A673 (cell line): ENCODE data around the gene ZSCAN10. TPM values are rescaled to one million over a fixed set of nuclear protein-coding genes. Genes with fewer than 3 reads are reported as not detected.

Experiments
- BruUV-seq: library from RNA; stranded (reverse); fragments of 400-500 nt; replicated peaks from 2 replicates; lab custom pipeline; 2021; lab: Mats Ljungman, UMichigan
- CTCF ChIA-PET: fragments of 300-600 bp; sonication (Branson Sonifier 250); formaldehyde crosslinking; loops from one replicate; lab custom pipeline; 2022; ENCODE audit warnings: antibody characterized with exemption; lab: Charles Lee
- POLR2A ChIA-PET: fragments of 300-600 bp; sonication (Branson Sonifier 250); formaldehyde crosslinking; loops from one replicate; lab custom pipeline; 2022; ENCODE audit warnings: antibody characterized with exemption; ENCODE audit not compliant: low non-redundant PET; lab: Charles Lee
- DNase-seq: peaks from one replicate; pipeline ENCODE4 v3.0.0-alpha.2; 2015; ENCODE audit warnings: low spot score
- H3K27ac ChIP-seq: fragments of 200-600 bp; sonication (generic); 2 replicates; pipeline ENCODE4 v1.5.1; 2016; ENCODE audit warnings: mixed run types, low read depth, mild to moderate bottlenecking, mixed read lengths, antibody characterized with exemption, low read length; ENCODE audit not compliant: poor library complexity, severe bottlenecking
- H3K27me3 ChIP-seq: fragments of 200-600 bp; sonication (generic); replicated peaks from 2 replicates; pipeline ENCODE4 v1.6.1; 2017; ENCODE audit warnings: mixed run types, low read depth, mild to moderate bottlenecking, mixed read lengths, antibody characterized with exemption, low read length; ENCODE audit not compliant: insufficient read depth, poor library complexity
- H3K36me3 ChIP-seq: fragments of 200-600 bp; sonication (generic); 2 replicates; pipeline ENCODE4 v1.6.1; 2016; ENCODE audit warnings: mixed run types, mild to moderate bottlenecking, mixed read lengths, antibody characterized with exemption, low read length; ENCODE audit not compliant: insufficient read depth, poor library complexity, severe bottlenecking
- H3K4me1 ChIP-seq: fragments of 200-600 bp; sonication (generic); 2 replicates; pipeline ENCODE4 v1.6.1; 2017; ENCODE audit warnings: mixed run types, mild to moderate bottlenecking, mixed read lengths, antibody characterized with exemption, low read length; ENCODE audit not compliant: insufficient read depth, poor library complexity, severe bottlenecking
- H3K4me3 ChIP-seq: fragments of 200-600 bp; sonication (generic); 2 replicates; pipeline ENCODE4 v1.5.1; 2016; ENCODE audit warnings: low read depth, mixed run types, mild to moderate bottlenecking, mixed read lengths, low read length; ENCODE audit not compliant: poor library complexity, severe bottlenecking
- H3K9me3 ChIP-seq: fragments of 200-600 bp; sonication (generic); 2 replicates; pipeline ENCODE4 v1.6.1; 2016; ENCODE audit warnings: mixed run types, low read depth, mild to moderate bottlenecking, mixed read lengths, antibody characterized with exemption, low read length; ENCODE audit not compliant: poor library complexity, severe bottlenecking
- EZH2 ChIP-seq: fragments of 200-600 bp; sonication (generic); IDR thresholded peaks from 2 replicates; pipeline ENCODE4 v1.6.1; 2017; ENCODE audit warnings: borderline replicate concordance, low read depth, mild to moderate bottlenecking, mixed read lengths, antibody characterized with exemption, low read length; ENCODE audit not compliant: poor library complexity, severe bottlenecking
- intact Hi-C: fragments of 100-400 bp; cut with micrococcal nuclease; formaldehyde crosslinking; loops from one replicate; pipeline ENCODE4 v1.10.0; 2022; ENCODE audit not compliant: unreplicated experiment
- total RNA-seq: library from RNA; stranded (reverse); gene quantifications from 2 replicates; pipeline ENCODE4 v1.2.3, GENCODE V29; 2021
- TF ChIP-seq, protein P1 (sequence below): fragments of 300-800, 200-600 bp; sonication (generic); conservative IDR thresholded peaks from 2 replicates; pipeline ENCODE4 v1.5.1; 2017; ENCODE audit warnings: low read depth, mild to moderate bottlenecking, antibody characterized with exemption, low read length, moderate library complexity, mixed read lengths

ZSCAN10 gene
- total RNA-seq, 1 experiment from 2014 or later: not detected

- Histone ChIP-seq H3K36me3 (no peaks in the 10 kb centered on the region), H3K4me1 (no peaks in the 10 kb centered on the region), H3K27ac (no peak overlapping the region), H3K9me3 (no peaks in the 10 kb centered on the region), H3K4me3 (no peak overlapping the region), H3K27me3 (no peaks in the 10 kb centered on the region)
- no TSS peak for BruUV-seq
- intact Hi-C loops: no loop called here
- ChIA-PET CTCF (interaction anchor here (0.6 kb wide), 1 partner anchor 958 kb away, joined by 3 read pairs; no protein-coding TSS in a partner anchor), POLR2A (no interaction called here)
- DNase-seq: no peak
- no peak for TF ChIP-seq EZH2
- TF ChIP-seq, protein P1, sequence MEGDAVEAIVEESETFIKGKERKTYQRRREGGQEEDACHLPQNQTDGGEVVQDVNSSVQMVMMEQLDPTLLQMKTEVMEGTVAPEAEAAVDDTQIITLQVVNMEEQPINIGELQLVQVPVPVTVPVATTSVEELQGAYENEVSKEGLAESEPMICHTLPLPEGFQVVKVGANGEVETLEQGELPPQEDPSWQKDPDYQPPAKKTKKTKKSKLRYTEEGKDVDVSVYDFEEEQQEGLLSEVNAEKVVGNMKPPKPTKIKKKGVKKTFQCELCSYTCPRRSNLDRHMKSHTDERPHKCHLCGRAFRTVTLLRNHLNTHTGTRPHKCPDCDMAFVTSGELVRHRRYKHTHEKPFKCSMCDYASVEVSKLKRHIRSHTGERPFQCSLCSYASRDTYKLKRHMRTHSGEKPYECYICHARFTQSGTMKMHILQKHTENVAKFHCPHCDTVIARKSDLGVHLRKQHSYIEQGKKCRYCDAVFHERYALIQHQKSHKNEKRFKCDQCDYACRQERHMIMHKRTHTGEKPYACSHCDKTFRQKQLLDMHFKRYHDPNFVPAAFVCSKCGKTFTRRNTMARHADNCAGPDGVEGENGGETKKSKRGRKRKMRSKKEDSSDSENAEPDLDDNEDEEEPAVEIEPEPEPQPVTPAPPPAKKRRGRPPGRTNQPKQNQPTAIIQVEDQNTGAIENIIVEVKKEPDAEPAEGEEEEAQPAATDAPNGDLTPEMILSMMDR: no peak
Observed at GRCh38 chr16:3066440-3066748, 32.7 kb downstream of the ZSCAN10 start.

DNA sequence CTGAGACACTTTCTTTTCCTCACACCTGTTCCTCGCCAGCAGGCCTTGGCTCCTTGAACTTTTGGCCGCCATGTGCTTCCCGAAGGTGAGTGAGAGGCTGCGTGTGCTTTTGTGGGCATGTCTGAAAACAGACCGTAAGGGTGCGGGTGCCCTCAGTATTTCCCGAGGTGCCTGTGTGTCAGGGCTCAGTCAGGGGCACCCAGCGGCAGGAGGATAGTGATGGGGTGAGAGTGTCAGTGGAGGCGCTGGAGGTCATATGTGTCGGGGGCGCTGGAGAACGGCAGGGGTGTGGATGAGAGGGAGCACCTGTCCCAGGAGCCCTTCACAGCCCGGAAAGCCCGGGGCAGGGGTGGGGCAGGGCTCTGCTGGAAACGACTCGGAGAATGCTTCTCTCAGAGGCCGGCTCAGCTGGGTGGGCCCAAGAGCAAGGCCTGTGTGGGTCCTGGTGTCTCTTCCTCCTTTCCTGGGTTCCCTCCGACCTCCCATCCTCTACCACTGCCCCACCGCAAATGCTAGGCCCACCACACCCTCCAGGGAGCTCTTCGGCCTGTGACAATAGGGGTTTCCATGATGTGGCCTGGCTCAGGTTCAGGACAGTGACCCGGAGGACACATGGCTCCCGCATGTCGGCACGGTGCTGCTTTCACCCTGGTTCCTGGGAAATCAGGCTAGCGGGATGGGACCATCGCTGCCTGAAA is 33.2 kb downstream of the ZSCAN10 start:
- Histone ChIP-seq H3K9me3 (no peaks in the 10 kb centered on the region), H3K4me3 (no peak overlapping the region), H3K36me3 (no peaks in the 10 kb centered on the region), H3K27me3 (no peaks in the 10 kb centered on the region), H3K4me1 (no peaks in the 10 kb centered on the region), H3K27ac (no peak overlapping the region)
- ChIA-PET CTCF (interaction anchor here (0.6 kb wide), 1 partner anchor 958 kb away, joined by 3 read pairs; no protein-coding TSS in a partner anchor), POLR2A (no interaction called here)
- intact Hi-C loops: no loop called here
- DNase-seq: no peak
- TF ChIP-seq EZH2: no peak
- TF ChIP-seq, protein P1: no peak
- BruUV-seq: no TSS peak

DNA sequence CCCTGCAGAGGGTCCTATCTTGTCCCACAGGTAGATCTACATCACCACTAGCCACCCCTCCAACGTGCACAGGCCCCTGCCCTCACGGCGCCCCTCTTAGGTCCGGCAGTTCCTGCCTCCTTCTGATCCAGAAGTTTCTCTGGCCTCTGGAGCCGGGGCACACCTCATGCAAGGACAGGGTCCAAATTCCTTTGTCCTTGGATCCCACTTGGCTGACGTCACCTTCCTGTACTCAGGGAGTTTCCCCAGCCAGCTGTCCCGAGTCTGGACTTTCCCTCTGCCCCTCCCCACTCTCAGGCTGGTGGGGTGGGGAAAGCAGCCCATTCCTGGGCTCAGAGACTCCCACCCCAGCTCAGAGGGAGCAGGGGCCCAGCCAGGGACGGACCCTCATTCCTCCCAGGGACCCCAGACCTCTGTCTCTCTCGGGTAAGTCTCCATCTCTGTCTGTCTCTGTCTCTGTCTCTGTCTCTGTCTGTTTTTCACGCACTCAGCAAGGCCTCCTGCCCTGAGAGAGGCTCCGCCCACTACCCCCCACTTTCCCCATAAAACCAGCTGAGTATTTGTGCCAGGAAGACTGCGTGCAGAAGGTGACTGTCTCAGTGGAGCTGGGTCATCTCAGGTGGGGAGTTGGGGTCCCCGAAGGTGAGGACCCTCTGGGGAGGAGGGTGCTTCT is 33.9 kb downstream of the ZSCAN10 start, which contains the start of gene IL32:
TSS of gene IL32 (plus strand) at position 572 of the 673 bp plus-strand sequence. CDS start 172 bp downstream, outside the sequence.
- Histone ChIP-seq H3K36me3 (no peaks in the 10 kb centered on the region), H3K9me3 (no peaks in the 10 kb centered on the region), H3K4me1 (no peaks in the 10 kb centered on the region), H3K27ac (no peak within 1 kb of the TSS), H3K4me3 (no peak within 1 kb of the TSS), H3K27me3 (no peaks in the 10 kb centered on the region)
- TF ChIP-seq, protein P1: no peak
- no peak for TF ChIP-seq EZH2
- ChIA-PET CTCF (no interaction called here), POLR2A (no interaction called here)
- intact Hi-C loops: no loop called here
- DNase-seq: no peak
- BruUV-seq: no TSS peak
